HCT116 (cell line): ENCODE results near the gene HCN1. TPM values are rescaled to one million over a fixed set of nuclear protein-coding genes. Genes with fewer than 3 reads are reported as not detected.
A peak's percentile ranks its signal among the peaks of the same experiment; 100 is the strongest.

Experiments used
- ATAC-seq: fragments of 200-7000 bp; cut with Tn5 transposase; 2 replicates; pipeline ENCODE4 v1.9.1; 2020; ENCODE audit warnings: mild to moderate bottlenecking, moderate library complexity
- BruUV-seq: library from RNA; stranded (reverse); fragments of 400-500 nt; replicated peaks from 2 replicates; lab custom pipeline; 2021; lab: Mats Ljungman, UMichigan
- CTCF ChIA-PET: fragments of 300-600 bp; sonication (Branson Sonifier 250); formaldehyde crosslinking; loops from one replicate; lab custom pipeline; 2021; ENCODE audit warnings: antibody characterized with exemption; lab: Charles Lee
- POLR2A ChIA-PET: fragments of 300-600, 350-600 bp; sonication (Branson Sonifier 250); formaldehyde crosslinking; loops from one replicate; lab custom pipeline; 2021; ENCODE audit warnings: antibody characterized with exemption; lab: Charles Lee
- RAD21 ChIA-PET, 2 experiments: fragments of 300-600 bp; sonication (Branson Sonifier 250); formaldehyde crosslinking; loops; one replicate each; lab custom pipeline; 2023; ENCODE audit warnings: low total read pairs in 2 of 2; ENCODE audit not compliant: uncharacterized antibody in 2 of 2, unreplicated experiment in 2 of 2, low non-redundant PET in 1 of 2; lab: Charles Lee
- DNase-seq: peaks from one replicate; pipeline ENCODE4 v3.0.0-alpha.2; 2010; ENCODE audit warnings: low read depth, low spot score
- H2AFZ ChIP-seq: fragments of 200-600 bp; shearing (Covaris generic), sonication (generic); 2 replicates; pipeline ENCODE4 v1.6.1; 2017; ENCODE audit warnings: low read depth, mixed run types, mixed read lengths, antibody characterized with exemption, low read length; ENCODE audit not compliant: poor library complexity, severe bottlenecking
- H3K27ac ChIP-seq: 2 replicates; pipeline ENCODE4 v1.5.1; 2012; ENCODE audit warnings: low read depth, low read length
- H3K27me3 ChIP-seq: fragments of 200-600 bp; sonication (generic); 2 replicates; pipeline ENCODE4 v1.6.1; 2016; ENCODE audit warnings: mixed run types, low read length, mixed read lengths; ENCODE audit not compliant: insufficient read depth
- H3K36me3 ChIP-seq, 2 experiments: fragments of 200-500 bp in 1 of 2; fragments of 200-600 bp in 1 of 2; sonication (Bioruptor generic) in 1 of 2; sonication (generic) in 1 of 2; 2 replicates each; pipeline versions ENCODE4 v1.5.1 to v1.6.1; 2014 to 2016; ENCODE audit warnings: low read length in 2 of 2, inconsistent platforms in 1 of 2, mixed read lengths in 1 of 2, mixed run types in 1 of 2; ENCODE audit not compliant: insufficient read depth in 2 of 2, control insufficient read depth in 1 of 2
- H3K4me1 ChIP-seq, 2 experiments: fragments of 200-600 bp in 1 of 2; sonication (generic) in 1 of 2; 2 replicates each; pipeline versions ENCODE4 v1.5.1 to v1.6.1; 2012 to 2017; ENCODE audit warnings: low read length in 2 of 2, inconsistent platforms in 1 of 2, mild to moderate bottlenecking in 1 of 2, mixed read lengths in 1 of 2, mixed run types in 1 of 2, moderate library complexity in 1 of 2; ENCODE audit not compliant: insufficient read depth in 2 of 2, control insufficient read depth in 1 of 2
- H3K4me2 ChIP-seq: fragments of 200-600 bp; sonication (generic); 2 replicates; pipeline ENCODE4 v1.6.1; 2017; ENCODE audit warnings: mixed run types, low read length, mixed read lengths
- H3K4me3 ChIP-seq, 2 experiments: fragments of 200-600 bp in 1 of 2; sonication (generic) in 1 of 2; replicated peaks in 1 of 2; 2 replicates each; pipeline ENCODE4 v1.5.1; 2011 to 2016; ENCODE audit warnings: low read length in 2 of 2, control low read depth in 1 of 2, low read depth in 1 of 2, mild to moderate bottlenecking in 1 of 2, mixed read lengths in 1 of 2, mixed run types in 1 of 2
- H3K79me2 ChIP-seq: fragments of 200-600 bp; sonication (generic); 2 replicates; pipeline ENCODE4 v1.6.1; 2017; ENCODE audit warnings: mild to moderate bottlenecking, mixed run types, low read length, moderate library complexity, mixed read lengths; ENCODE audit not compliant: insufficient read depth
- H3K9ac ChIP-seq: fragments of 200-600 bp; sonication (generic); 2 replicates; pipeline ENCODE4 v1.6.1; 2016; ENCODE audit warnings: low read length, mixed read lengths
- H3K9me2 ChIP-seq: fragments of 200-600 bp; sonication (generic), shearing (Covaris generic); 2 replicates; pipeline ENCODE4 v1.6.1; 2017; ENCODE audit warnings: mixed run types, mild to moderate bottlenecking, moderate library complexity; ENCODE audit not compliant: insufficient read depth
- H3K9me3 ChIP-seq, 2 experiments: fragments of 200-500 bp in 1 of 2; fragments of 200-600 bp in 1 of 2; sonication (Bioruptor generic) in 1 of 2; sonication (generic) in 1 of 2; 2 replicates each; pipeline ENCODE4 v1.6.1; 2014 to 2017; ENCODE audit warnings: low read length in 2 of 2, mixed read lengths in 2 of 2, inconsistent platforms in 1 of 2, low read depth in 1 of 2, mild to moderate bottlenecking in 1 of 2, mixed run types in 1 of 2, moderate library complexity in 1 of 2; ENCODE audit not compliant: control insufficient read depth in 1 of 2, insufficient read depth in 1 of 2
- H4K20me1 ChIP-seq: fragments of 200-600 bp; sonication (generic), shearing (Covaris generic); 2 replicates; pipeline ENCODE4 v1.6.1; 2017; ENCODE audit warnings: mixed run types, mild to moderate bottlenecking, moderate library complexity; ENCODE audit not compliant: insufficient read depth
- CEBPB ChIP-seq: IDR thresholded peaks from 2 replicates; pipeline ENCODE4 v1.6.1; 2012; ENCODE audit warnings: low read depth
- EGR1 ChIP-seq: IDR thresholded peaks from 2 replicates; pipeline ENCODE4 v1.6.1; 2012; ENCODE audit warnings: low read depth
- ELF1 ChIP-seq: IDR thresholded peaks from 2 replicates; pipeline ENCODE4 v1.6.1; 2012; ENCODE audit warnings: low read depth, borderline replicate concordance
- EZH2 ChIP-seq: fragments of 200-600 bp; sonication (generic); IDR thresholded peaks from 2 replicates; pipeline ENCODE4 v1.6.1; 2017; ENCODE audit warnings: antibody characterized with exemption, mixed run types
- FOSL1 ChIP-seq: IDR thresholded peaks from 2 replicates; pipeline ENCODE4 v1.6.1; 2012; ENCODE audit warnings: low read depth
- JUND ChIP-seq: IDR thresholded peaks from 2 replicates; pipeline ENCODE4 v1.6.1; 2012
- MAX ChIP-seq: IDR thresholded peaks from 2 replicates; pipeline ENCODE4 v1.6.1; 2012
- REST ChIP-seq: IDR thresholded peaks from 2 replicates; pipeline ENCODE4 v1.6.1; 2012; ENCODE audit warnings: low read depth
- SP1 ChIP-seq: IDR thresholded peaks from 2 replicates; pipeline ENCODE4 v1.6.1; 2012; ENCODE audit warnings: low read depth
- SRF ChIP-seq: IDR thresholded peaks from 2 replicates; pipeline ENCODE4 v1.6.1; 2012; ENCODE audit warnings: low read depth
- TCF7L2 ChIP-seq: IDR thresholded peaks from 2 replicates; pipeline ENCODE4 v1.7.0; 2011; ENCODE audit warnings: borderline replicate concordance, inconsistent platforms; ENCODE audit not compliant: insufficient read depth, insufficient read length; ENCODE audit errors: extremely low read depth
- ZFX ChIP-seq: fragments of 450-650 bp; IDR thresholded peaks from 2 replicates; pipeline ENCODE4 v1.6.1; 2017
- intact Hi-C: fragments of 100-400 bp; cut with micrococcal nuclease; formaldehyde crosslinking; loops from 2 replicates; pipeline ENCODE4 v1.10.0; 2022
- total RNA-seq: library from RNA; stranded (reverse); gene quantifications from one replicate; pipeline ENCODE4 v1.2.1, GENCODE V29; 2021; ENCODE audit not compliant: unreplicated experiment

Gene HCN1
- total RNA-seq, 1 experiment from 2014 or later = 0.10 TPM

- intact Hi-C loops = no loop called here
- CTCF ChIA-PET = no interaction called here
- Histone ChIP-seq H3K27ac (no peak overlapping the region), H3K9me2 (no peaks in the 10 kb centered on the region), H3K4me1 (peaks cover 2 to 8% of the 10 kb centered on the region in 2 experiments; a peak in 2 of 4 replicates), H3K79me2 (no peaks in the 10 kb centered on the region), H3K9me3 (no peaks in the 10 kb centered on the region), H3K4me2 (no peak overlapping the region), H3K36me3 (no peaks in the 10 kb centered on the region), H2AFZ (peak overlapping the region; percentile 27), H3K27me3 (no peaks in the 10 kb centered on the region), H3K4me3 (no peak overlapping the region), H3K9ac (no peak overlapping the region), H4K20me1 (no peaks in the 10 kb centered on the region)
- no peak for ATAC-seq
- DNase-seq = no peak
- POLR2A ChIA-PET = no interaction called here
- RAD21 ChIA-PET = no interaction called here
- no peak for TF ChIP-seq CEBPB
- TF ChIP-seq MAX = no peak
- no peak for TF ChIP-seq EGR1
- no peak for TF ChIP-seq FOSL1
- TF ChIP-seq ZFX = no peak
- no peak for TF ChIP-seq SRF
- no peak for TF ChIP-seq EZH2
- no peak for TF ChIP-seq TCF7L2
- TF ChIP-seq REST = no peak
- no peak for TF ChIP-seq JUND
- TF ChIP-seq SP1 = no peak
- TF ChIP-seq ELF1 = no peak
- BruUV-seq = no TSS peak
Measured at GRCh38 chr5:45410304-45410995, 285.7 kb downstream of the HCN1 start.
